Breast epithelium (tissue), 3 donors: Measurements from ENCODE around the gene FBRS.

ENCODE experiments used
- CTCF ChIP-seq, 3 donors: fragments of 450-650 bp; IDR thresholded peaks; one replicate each; pipeline ENCODE4 v1.5.1; 2016 to 2017; ENCODE audit warnings: antibody characterized with exemption in 3 of 3, mild to moderate bottlenecking in 3 of 3, moderate library complexity in 3 of 3
- POLR2A ChIP-seq: fragments of 450-650 bp; IDR thresholded peaks from one replicate; pipeline ENCODE4 v1.6.1; 2016; ENCODE audit warnings: antibody characterized with exemption, mild to moderate bottlenecking, moderate library complexity
- POLR2AphosphoS5 ChIP-seq, 3 donors: sonication (generic); formaldehyde crosslinking; IDR thresholded peaks; one replicate each; pipeline ENCODE4 v1.6.1; 2017; ENCODE audit warnings: antibody characterized with exemption in 3 of 3

GRCh38 chr16:30665155-30665829 is 7.1 kb downstream of the FBRS start:
- TF ChIP-seq CTCF (IDR thresholded peaks at IDR 0.05): no peak
- no peak for TF ChIP-seq POLR2AphosphoS5 (IDR thresholded peaks at IDR 0.05)
- TF ChIP-seq POLR2A: no peak
